B cell (primary cell): ENCODE measurements around the gene SLC26A3.

Experiments
- CTCF ChIP-seq: fragments of 200-600 bp; IDR thresholded peaks from one replicate; pipeline ENCODE4 v1.8.0; 2022; ENCODE audit warnings: antibody characterized with exemption, mild to moderate bottlenecking
- EZH2 ChIP-seq: IDR thresholded peaks from 2 replicates; pipeline ENCODE4 v1.6.1; 2012; ENCODE audit warnings: borderline replicate concordance, low read depth, mild to moderate bottlenecking, moderate library complexity, low read length; ENCODE audit not compliant: insufficient read depth, poor library complexity, severe bottlenecking

GRCh38 chr7:107803009-107803610, at the start of gene SLC26A3:
- TF ChIP-seq CTCF (no peak), EZH2 (no peak)
